H9 (cell line): ENCODE results near the gene TSSK2. TPM values are rescaled to one million over a fixed set of nuclear protein-coding genes. Genes with fewer than 3 reads are reported as not detected.

ENCODE experiments used
- DNase-seq: peaks from one replicate; pipeline ENCODE4 v3.0.0-alpha.2; 2017
- H2AFZ ChIP-seq: one replicate; pipeline ENCODE4 v1.6.1; 2013; ENCODE audit warnings: mild to moderate bottlenecking, low read length, control low read depth, moderate library complexity
- H2AK5ac ChIP-seq: 2 replicates; pipeline ENCODE4 v1.6.1; 2013; ENCODE audit warnings: low read length, control low read depth, mixed read lengths; ENCODE audit not compliant: insufficient read length
- H2BK120ac ChIP-seq: one replicate; pipeline ENCODE4 v1.6.1; 2013; ENCODE audit warnings: low read depth, mild to moderate bottlenecking, low read length, control low read depth, inconsistent platforms; ENCODE audit not compliant: poor library complexity, severe bottlenecking
- H2BK12ac ChIP-seq: 2 replicates; pipeline ENCODE4 v1.6.1; 2013; ENCODE audit warnings: low read length, control low read depth, mixed read lengths, low read depth; ENCODE audit not compliant: insufficient read length
- H2BK15ac ChIP-seq: 2 replicates; pipeline ENCODE4 v1.6.1; 2013; ENCODE audit warnings: low read depth, low read length, control low read depth
- H2BK20ac ChIP-seq: one replicate; pipeline ENCODE4 v1.6.1; 2013; ENCODE audit warnings: low read depth, mild to moderate bottlenecking, low read length, control low read depth, inconsistent platforms; ENCODE audit not compliant: poor library complexity, severe bottlenecking
- H2BK5ac ChIP-seq: 2 replicates; pipeline ENCODE4 v1.6.1; 2013; ENCODE audit warnings: low read length, control low read depth, mixed read lengths; ENCODE audit not compliant: insufficient read length
- H3K14ac ChIP-seq: 2 replicates; pipeline ENCODE4 v1.6.1; 2013; ENCODE audit warnings: low read length, control low read depth; ENCODE audit not compliant: insufficient read depth
- H3K18ac ChIP-seq: 2 replicates; pipeline ENCODE4 v1.6.1; 2013; ENCODE audit warnings: low read depth, mild to moderate bottlenecking, mixed read lengths, low read length, control low read depth; ENCODE audit not compliant: insufficient read length
- H3K23ac ChIP-seq: 2 replicates; pipeline ENCODE4 v1.6.1; 2013; ENCODE audit warnings: low read length, control low read depth, mixed read lengths, low read depth; ENCODE audit not compliant: insufficient read length
- H3K23me2 ChIP-seq: 2 replicates; pipeline ENCODE4 v1.6.1; 2013; ENCODE audit warnings: low read depth, mild to moderate bottlenecking, mixed read lengths, low read length, control low read depth; ENCODE audit not compliant: insufficient read length, poor library complexity, severe bottlenecking
- H3K27ac ChIP-seq: 2 replicates; pipeline ENCODE4 v1.5.1; 2013; ENCODE audit warnings: low read length, control low read depth, mixed read lengths, low read depth; ENCODE audit not compliant: insufficient read length
- H3K27me3 ChIP-seq: 2 replicates; pipeline ENCODE4 v1.6.1; 2013; ENCODE audit warnings: low read length, control low read depth, inconsistent platforms; ENCODE audit not compliant: insufficient read depth
- H3K4ac ChIP-seq: 2 replicates; pipeline ENCODE4 v1.6.1; 2013; ENCODE audit warnings: low read depth, mild to moderate bottlenecking, control low read depth, inconsistent platforms, low read length, moderate library complexity
- H3K4me1 ChIP-seq: 2 replicates; pipeline ENCODE4 v1.6.1; 2013; ENCODE audit warnings: low read length, control low read depth, inconsistent platforms; ENCODE audit not compliant: insufficient read depth
- H3K4me2 ChIP-seq: 2 replicates; pipeline ENCODE4 v1.6.1; 2013; ENCODE audit warnings: low read length, control low read depth, mixed read lengths; ENCODE audit not compliant: insufficient read length, insufficient read depth
- H3K56ac ChIP-seq: 2 replicates; pipeline ENCODE4 v1.6.1; 2013; ENCODE audit warnings: low read depth, mild to moderate bottlenecking, mixed read lengths, low read length, control low read depth; ENCODE audit not compliant: insufficient read length
- H3K79me1 ChIP-seq: 2 replicates; pipeline ENCODE4 v1.6.1; 2013; ENCODE audit warnings: low read depth, mild to moderate bottlenecking, moderate library complexity, low read length, control low read depth, inconsistent platforms; ENCODE audit not compliant: insufficient read depth, poor library complexity, severe bottlenecking
- H3K79me2 ChIP-seq: 2 replicates; pipeline ENCODE4 v1.6.1; 2013; ENCODE audit warnings: low read length, control low read depth, inconsistent platforms; ENCODE audit not compliant: insufficient read depth
- H3K9ac ChIP-seq: 2 replicates; pipeline ENCODE4 v1.6.1; 2013; ENCODE audit warnings: low read length, control low read depth, mixed read lengths; ENCODE audit not compliant: insufficient read length; ENCODE audit errors: extremely low read depth
- H3K9me3 ChIP-seq: one replicate; pipeline ENCODE4 v1.6.1; 2013; ENCODE audit warnings: low read depth, low read length, inconsistent platforms; ENCODE audit not compliant: control insufficient read depth
- H3T11ph ChIP-seq: one replicate; pipeline ENCODE4 v1.6.1; 2013; ENCODE audit warnings: mild to moderate bottlenecking, low read length, control low read depth, inconsistent platforms
- H4K20me1 ChIP-seq: one replicate; pipeline ENCODE4 v1.6.1; 2013; ENCODE audit not compliant: control insufficient read depth, insufficient read length, insufficient read depth
- H4K5ac ChIP-seq: 2 replicates; pipeline ENCODE4 v1.6.1; 2013; ENCODE audit warnings: low read depth, mild to moderate bottlenecking, mixed read lengths, low read length, control low read depth; ENCODE audit not compliant: insufficient read length
- H4K8ac ChIP-seq: replicated peaks from 2 replicates; pipeline ENCODE4 v1.6.1; 2013; ENCODE audit warnings: low read length, control low read depth, mixed read lengths, low read depth; ENCODE audit not compliant: insufficient read length
- H4K91ac ChIP-seq: 2 replicates; pipeline ENCODE4 v1.6.1; 2013; ENCODE audit warnings: low read depth, mild to moderate bottlenecking, moderate library complexity, mixed read lengths, low read length, control low read depth; ENCODE audit not compliant: insufficient read length
- H3K27ac Mint-ChIP-seq, 3 experiments: 2 replicates in 2 of 3; 3 replicates in 1 of 3; pipeline ENCODE4 v1.8.0; 2020 to 2021; ENCODE audit warnings: mixed read lengths in 3 of 3, mild to moderate bottlenecking in 1 of 3, moderate library complexity in 1 of 3
- H3K27me3 Mint-ChIP-seq: 2 replicates; pipeline ENCODE4 v1.8.0; 2021; ENCODE audit warnings: low read depth, mild to moderate bottlenecking, moderate library complexity, mixed read lengths
- H3K36me3 Mint-ChIP-seq, 3 experiments: 2 replicates in 2 of 3; 3 replicates in 1 of 3; pipeline ENCODE4 v1.8.0; 2020 to 2021; ENCODE audit warnings: low read depth in 3 of 3, mixed read lengths in 3 of 3; ENCODE audit not compliant: insufficient read depth in 1 of 3
- H3K4me1 Mint-ChIP-seq, 2 experiments: 2 replicates each; pipeline ENCODE4 v1.8.0; 2020; ENCODE audit warnings: mixed read lengths in 2 of 2
- H3K4me3 Mint-ChIP-seq, 2 experiments: 2 replicates in 1 of 2; 3 replicates in 1 of 2; pipeline ENCODE4 v1.8.0; 2020 to 2021; ENCODE audit warnings: mild to moderate bottlenecking in 2 of 2, mixed read lengths in 2 of 2, moderate library complexity in 1 of 2
- H3K9me3 Mint-ChIP-seq, 2 experiments: 2 replicates in 1 of 2; 3 replicates in 1 of 2; pipeline ENCODE4 v1.8.0; 2020; ENCODE audit warnings: mild to moderate bottlenecking in 2 of 2, mixed read lengths in 2 of 2, moderate library complexity in 1 of 2
- CTCF ChIP-seq: fragments of 200-600 bp; sonication (generic); conservative IDR thresholded peaks from 3 replicates; pipeline ENCODE4 v1.8.0; 2021; ENCODE audit warnings: antibody characterized with exemption, mild to moderate bottlenecking
- WGBS: extraction: QIAGEN DNeasy Blood & Tissue Kit; methylation state at CpG from one replicate; pipeline ENCODE4 v1.1.7; 2013; ENCODE audit warnings: missing lambda C conversion rate, low lambda C conversion rate, mixed read lengths; ENCODE audit not compliant: insufficient read length; ENCODE audit errors: extremely low coverage; 5-methylcytosine and 5-hydroxymethylcytosine counted together
- total RNA-seq: library from RNA; stranded (reverse); gene quantifications from 2 replicates; pipeline ENCODE4 v1.2.1, GENCODE V29; 2021

The TSSK2 gene
- total RNA-seq, 1 experiment from 2014 or later: not detected

DNA sequence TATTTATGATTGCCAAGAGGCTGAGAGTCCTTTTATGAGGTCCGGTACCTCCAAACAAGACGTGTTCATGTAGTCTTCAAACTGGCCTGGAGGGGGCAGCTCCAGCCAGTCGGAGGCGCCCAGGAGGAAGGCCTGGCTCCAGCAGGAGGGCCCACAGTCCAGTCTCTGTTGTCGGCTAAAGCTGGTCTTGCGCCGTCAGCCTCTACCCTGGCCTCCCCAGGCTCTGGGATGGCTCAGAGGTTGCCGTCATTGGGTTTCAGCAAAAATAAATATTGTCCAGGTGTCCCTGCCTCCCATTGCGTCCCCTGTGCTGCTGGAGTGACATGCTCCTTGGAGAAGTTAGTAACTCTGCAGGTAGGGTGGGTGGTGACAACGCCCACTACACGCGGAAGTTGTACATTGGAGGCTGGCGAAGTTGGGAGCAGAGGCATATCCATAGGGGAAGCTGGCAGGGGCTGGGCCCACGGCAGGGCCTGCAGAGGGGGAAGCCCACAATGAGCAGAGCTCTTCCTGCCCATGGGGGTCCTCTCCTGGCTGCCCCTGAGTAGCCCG is 48.5 kb downstream of the TSSK2 start:
- Histone ChIP-seq H3K4me2 (peak overlapping the region; percentile 44), H3K9ac (no peak overlapping the region), H3K14ac (no peak overlapping the region), H2BK120ac (no peak overlapping the region), H3T11ph (no peak overlapping the region), H3K18ac (no peak overlapping the region), H4K5ac (no peak overlapping the region), H2BK5ac (no peak overlapping the region), H2AK5ac (no peak overlapping the region), H2BK20ac (no peak overlapping the region), H3K23me2 (peaks cover 5% of the 10 kb centered on the region), H3K27ac (no peak overlapping the region), H3K23ac (no peak overlapping the region), H2BK15ac (no peak overlapping the region), H4K20me1 (peaks cover 2% of the 10 kb centered on the region), H3K4me1 (no peaks in the 10 kb centered on the region; the same call in 1 of the 2 replicates), H2BK12ac (no peak overlapping the region), H2AFZ (no peak overlapping the region), H4K91ac (no peak overlapping the region), H3K9me3 (no peaks in the 10 kb centered on the region), H3K79me1 (no peaks in the 10 kb centered on the region), H3K27me3 (no peaks in the 10 kb centered on the region), H3K4ac (no peak overlapping the region), H3K79me2 (no peaks in the 10 kb centered on the region), H3K56ac (no peak overlapping the region), H4K8ac (no peak overlapping the region)
- Mint-ChIP-seq H3K4me1 (peaks cover 26 to 27% of the 10 kb centered on the region in 2 experiments), H3K27ac (peak overlapping the region in 2 of 3 experiments; percentile 29 to 88; a peak in 3 of 7 replicates), H3K9me3 (no peaks in the 10 kb centered on the region), H3K4me3 (peak overlapping the region; percentile 70 to 85), H3K27me3 (no peaks in the 10 kb centered on the region), H3K36me3 (peaks cover 0 to 15% (median 5%) of the 10 kb centered on the region in 3 experiments; a peak in 4 of 7 replicates)
- peak; percentile 84 for TF ChIP-seq CTCF
- no CpG with 5 or more reads among the region's 15 CpGs for WGBS
- peak; percentile 88 for DNase-seq
